Keratinocyte (primary cell): ENCODE results near the gene ADAT2. TPM values are rescaled to one million over a fixed set of nuclear protein-coding genes. Genes with fewer than 3 reads are reported as not detected.

Source experiments
- DNase-seq: peaks from one replicate; pipeline ENCODE4 v3.0.0-alpha.2; 2011; ENCODE audit warnings: low read depth, missing footprints, low spot score
- FAIRE-seq: peaks from 2 replicates; lab custom pipeline; 2011; peaks lifted over from hg19 to GRCh38; lab: Jason Lieb, UNC
- H2AFZ ChIP-seq: 2 replicates; pipeline ENCODE4 v1.6.0; 2012; ENCODE audit warnings: low read length, control low read depth, inconsistent platforms; ENCODE audit not compliant: control insufficient read depth
- H3K27ac ChIP-seq: 2 replicates; pipeline ENCODE4 v1.5.1; 2011; ENCODE audit warnings: low read length; ENCODE audit not compliant: control insufficient read depth, insufficient read depth
- H3K27me3 ChIP-seq: 3 replicates; pipeline ENCODE4 v1.6.0; 2011; ENCODE audit warnings: low read length; ENCODE audit not compliant: control insufficient read depth, insufficient read depth; ENCODE audit errors: extremely low read depth
- H3K36me3 ChIP-seq, 2 experiments: 2 replicates in 1 of 2; 3 replicates in 1 of 2; pipeline ENCODE4 v1.5.1; 2011; ENCODE audit warnings: low read length in 2 of 2, mild to moderate bottlenecking in 1 of 2; ENCODE audit not compliant: control insufficient read depth in 2 of 2, insufficient read depth in 2 of 2; ENCODE audit errors: extremely low read depth in 1 of 2
- H3K4me1 ChIP-seq: 3 replicates; pipeline ENCODE4 v1.5.1; 2011; ENCODE audit warnings: low read length; ENCODE audit not compliant: control insufficient read depth, insufficient read depth; ENCODE audit errors: extremely low read depth
- H3K4me2 ChIP-seq: 3 replicates; pipeline ENCODE4 v1.6.0; 2011; ENCODE audit warnings: low read depth, low read length; ENCODE audit not compliant: control insufficient read depth, insufficient read depth; ENCODE audit errors: extremely low read depth
- H3K4me3 ChIP-seq, 3 experiments: fragments of 200-600 bp in 1 of 3; sonication (generic) in 1 of 3; 2 replicates in 2 of 3; 3 replicates in 1 of 3; pipeline ENCODE4 v1.5.1; 2011 to 2016; ENCODE audit warnings: low read length in 3 of 3, mild to moderate bottlenecking in 3 of 3, control low read depth in 2 of 3, inconsistent platforms in 1 of 3, low read depth in 1 of 3, mixed read lengths in 1 of 3, mixed run types in 1 of 3, moderate library complexity in 1 of 3; ENCODE audit not compliant: control insufficient read depth in 2 of 3, insufficient read depth in 2 of 3; ENCODE audit errors: extremely low read depth in 1 of 3
- H3K79me2 ChIP-seq: 2 replicates; pipeline ENCODE4 v1.6.0; 2012; ENCODE audit warnings: low read length; ENCODE audit not compliant: control insufficient read depth, insufficient read depth
- H3K9ac ChIP-seq: 3 replicates; pipeline ENCODE4 v1.6.0; 2011; ENCODE audit warnings: low read length; ENCODE audit not compliant: control insufficient read depth, insufficient read depth; ENCODE audit errors: extremely low read depth
- H3K9me1 ChIP-seq: 3 replicates; pipeline ENCODE4 v1.6.0; 2011; ENCODE audit warnings: low read length; ENCODE audit not compliant: control insufficient read depth, insufficient read depth; ENCODE audit errors: extremely low read depth
- H3K9me3 ChIP-seq: 2 replicates; pipeline ENCODE4 v1.5.1; 2012; ENCODE audit warnings: low read depth, low read length; ENCODE audit not compliant: control insufficient read depth
- H4K20me1 ChIP-seq: 3 replicates; pipeline ENCODE4 v1.6.0; 2011; ENCODE audit warnings: low read length; ENCODE audit not compliant: control insufficient read depth, insufficient read depth; ENCODE audit errors: extremely low read depth
- CTCF ChIP-seq, 3 experiments: IDR thresholded peaks in 1 of 3; conservative IDR thresholded peaks in 1 of 3; optimal IDR thresholded peaks in 1 of 3; 2 replicates in 2 of 3; 3 replicates in 1 of 3; pipeline versions ENCODE3 to v1.5.1; 2011; ENCODE audit warnings: low read length in 3 of 3, mild to moderate bottlenecking in 3 of 3, moderate library complexity in 2 of 3, control low read depth in 1 of 3, inconsistent platforms in 1 of 3; ENCODE audit not compliant: insufficient read depth in 2 of 3; ENCODE audit errors: extremely low read depth in 1 of 3
- EZH2 ChIP-seq: IDR thresholded peaks from one replicate; pipeline ENCODE4 v1.6.1; 2012; ENCODE audit warnings: inconsistent platforms, mild to moderate bottlenecking, low read length, moderate library complexity
- dilution Hi-C: fragments of 300-500 bp; cut with MboI; formaldehyde crosslinking; loops from one replicate; pipeline ENCODE4 v1.7.0; 2020; ENCODE audit warnings: low sequenced_read_pairs; ENCODE audit not compliant: extremely low pct_ligation_motif_present
- polyA plus RNA-seq, 5 experiments: library from polyadenylated mRNA; depleted of rRNA in 3 of 5; stranded (reverse) in 3 of 5; stranded (forward) in 1 of 5; unstranded in 1 of 5; fragments of >200 nt; gene quantifications; 1 replicate in 1 of 5; 2 replicates in 3 of 5; 3 replicates in 1 of 5; pipeline versions ENCODE4 v1.2.1 to v1.2.3, GENCODE V29; 2011 to 2012; ENCODE audit warnings: missing spikeins in 2 of 5, low read depth in 1 of 5, low replicate concordance in 1 of 5

Gene ADAT2
- polyA plus RNA-seq, 1 donor (not counting 4 experiments of a cell fraction or from before 2014, with no cell fraction given) = 23.1 TPM

GRCh38 chr6:143399176-143399575 lies 51.3 kb downstream of the ADAT2 start:
- no peaks in the 10 kb centered on the region for H3K79me2 ChIP-seq
- no peak overlapping the region for H3K4me3 ChIP-seq
- no peak for DNase-seq
- no peak overlapping the region for H3K27ac ChIP-seq
- no peaks in the 10 kb centered on the region for H4K20me1 ChIP-seq
- H3K27me3 ChIP-seq = no peaks in the 10 kb centered on the region
- peaks cover 57% of the 10 kb centered on the region for H3K4me1 ChIP-seq
- TF ChIP-seq EZH2 (no peak), CTCF (optimal IDR thresholded peaks at IDR 0.05 in 1 of 3, IDR thresholded peaks at IDR 0.05 in 1 of 3, conservative IDR thresholded peaks at IDR 0.05 in 1 of 3; ENCODE audit: extremely low read depth in 1 of 3, insufficient read depth in 2 of 3, low read length in 3 of 3) (no peak)
- no peak overlapping the region for H3K9ac ChIP-seq
- FAIRE-seq = no peak
- no peaks in the 10 kb centered on the region for H3K9me3 ChIP-seq
- H2AFZ ChIP-seq = no peak overlapping the region
- no peak overlapping the region for H3K4me2 ChIP-seq
- dilution Hi-C loops = no loop called here
- no peaks in the 10 kb centered on the region for H3K9me1 ChIP-seq
- no peaks in the 10 kb centered on the region for H3K36me3 ChIP-seq

GRCh38 chr6:143397227-143398222 lies 53.0 kb downstream of the ADAT2 start:
- Histone ChIP-seq H3K27me3 (no peaks in the 10 kb centered on the region), H3K4me1 (peaks cover 57% of the 10 kb centered on the region), H3K9me3 (no peaks in the 10 kb centered on the region), H2AFZ (no peak overlapping the region), H3K79me2 (no peaks in the 10 kb centered on the region), H3K9me1 (no peaks in the 10 kb centered on the region), H3K4me3 (no peak overlapping the region), H3K36me3 (no peaks in the 10 kb centered on the region), H3K27ac (peak overlapping the region; percentile 98), H3K4me2 (peak overlapping the region; percentile 72), H4K20me1 (no peaks in the 10 kb centered on the region), H3K9ac (peak overlapping the region; percentile 75)
- no peak for TF ChIP-seq EZH2
- no peak for TF ChIP-seq CTCF (optimal IDR thresholded peaks at IDR 0.05 in 1 of 3, IDR thresholded peaks at IDR 0.05 in 1 of 3, conservative IDR thresholded peaks at IDR 0.05 in 1 of 3; ENCODE audit: extremely low read depth in 1 of 3, insufficient read depth in 2 of 3, low read length in 3 of 3)
- FAIRE-seq = peak; percentile 94
- DNase-seq = peak; percentile 91
- dilution Hi-C loops = no loop called here
